Astrocyte of the cerebellum (primary cell): ENCODE results near the gene F2RL1.
"Not testable (repeated sequence)": the region's sequence is repeated elsewhere in the genome, so short reads cannot be mapped to it uniquely, and the experiment has no call there.

Experiments used
- DNase-seq: peaks from one replicate; pipeline ENCODE4 v3.0.0-alpha.2; 2011; ENCODE audit warnings: low read depth
- H3K4me3 ChIP-seq: 2 replicates; pipeline ENCODE4 v1.5.1; 2011; ENCODE audit warnings: mild to moderate bottlenecking, low read depth, low read length, moderate library complexity
- in situ Hi-C: cut with HindIII; loops from 2 replicates; pipeline ENCODE4 v1.10.0; 2017; ENCODE audit warnings: low sequenced_read_pairs
- TF ChIP-seq, protein P1 (sequence below): IDR thresholded peaks from 2 replicates; pipeline ENCODE4 v1.5.1; 2012; ENCODE audit warnings: low read length, low read depth, moderate library complexity, mild to moderate bottlenecking; ENCODE audit errors: missing control alignments

F2RL1 gene

DNA sequence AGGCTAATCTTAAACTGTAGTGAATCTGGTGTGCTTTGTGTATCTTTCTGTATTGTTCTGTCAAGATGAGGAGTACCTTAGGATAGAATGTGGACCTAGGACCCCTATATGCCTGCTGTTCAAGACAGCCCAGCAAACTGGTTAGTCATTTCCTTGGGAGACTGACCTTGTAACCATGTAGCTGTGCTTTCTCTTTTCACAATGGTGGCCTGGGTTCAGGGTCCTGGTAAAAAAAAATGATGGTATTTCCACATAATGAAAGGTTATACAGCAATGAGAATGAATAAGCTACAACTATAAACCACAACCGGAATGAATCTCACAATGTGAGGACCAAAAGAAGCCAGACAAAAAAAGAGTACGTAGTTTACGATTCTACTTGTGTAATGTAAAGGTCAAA, 36.4 kb upstream of the F2RL1 start:
- no peak overlapping the region for H3K4me3 ChIP-seq
- no peak for DNase-seq
- TF ChIP-seq, protein P1, sequence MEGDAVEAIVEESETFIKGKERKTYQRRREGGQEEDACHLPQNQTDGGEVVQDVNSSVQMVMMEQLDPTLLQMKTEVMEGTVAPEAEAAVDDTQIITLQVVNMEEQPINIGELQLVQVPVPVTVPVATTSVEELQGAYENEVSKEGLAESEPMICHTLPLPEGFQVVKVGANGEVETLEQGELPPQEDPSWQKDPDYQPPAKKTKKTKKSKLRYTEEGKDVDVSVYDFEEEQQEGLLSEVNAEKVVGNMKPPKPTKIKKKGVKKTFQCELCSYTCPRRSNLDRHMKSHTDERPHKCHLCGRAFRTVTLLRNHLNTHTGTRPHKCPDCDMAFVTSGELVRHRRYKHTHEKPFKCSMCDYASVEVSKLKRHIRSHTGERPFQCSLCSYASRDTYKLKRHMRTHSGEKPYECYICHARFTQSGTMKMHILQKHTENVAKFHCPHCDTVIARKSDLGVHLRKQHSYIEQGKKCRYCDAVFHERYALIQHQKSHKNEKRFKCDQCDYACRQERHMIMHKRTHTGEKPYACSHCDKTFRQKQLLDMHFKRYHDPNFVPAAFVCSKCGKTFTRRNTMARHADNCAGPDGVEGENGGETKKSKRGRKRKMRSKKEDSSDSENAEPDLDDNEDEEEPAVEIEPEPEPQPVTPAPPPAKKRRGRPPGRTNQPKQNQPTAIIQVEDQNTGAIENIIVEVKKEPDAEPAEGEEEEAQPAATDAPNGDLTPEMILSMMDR: no peak
- in situ Hi-C loops: no loop called here

DNA sequence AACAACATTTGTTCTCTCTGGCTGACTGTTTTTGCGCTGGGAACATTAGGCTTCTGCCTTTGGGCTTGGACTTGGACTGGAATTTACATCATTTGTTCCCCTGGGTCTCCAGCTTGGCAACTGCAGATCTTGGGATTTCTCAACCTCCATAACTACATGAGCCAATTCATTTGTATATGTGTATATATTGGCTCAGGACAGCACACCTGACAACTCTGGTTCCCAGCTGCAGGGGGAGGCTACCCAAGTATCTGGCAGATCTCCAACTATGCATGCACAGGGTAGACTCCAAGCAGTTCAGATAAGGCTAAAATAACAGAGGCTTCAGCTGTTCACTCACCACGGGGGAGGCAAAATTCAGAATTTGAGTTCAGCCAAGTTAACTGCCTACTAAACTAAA, 31.6 kb upstream of the F2RL1 start:
- DNase-seq: peak; percentile 98
- no peak overlapping the region for H3K4me3 ChIP-seq
- in situ Hi-C loops: no loop called here
- TF ChIP-seq, protein P1: no peak

DNA sequence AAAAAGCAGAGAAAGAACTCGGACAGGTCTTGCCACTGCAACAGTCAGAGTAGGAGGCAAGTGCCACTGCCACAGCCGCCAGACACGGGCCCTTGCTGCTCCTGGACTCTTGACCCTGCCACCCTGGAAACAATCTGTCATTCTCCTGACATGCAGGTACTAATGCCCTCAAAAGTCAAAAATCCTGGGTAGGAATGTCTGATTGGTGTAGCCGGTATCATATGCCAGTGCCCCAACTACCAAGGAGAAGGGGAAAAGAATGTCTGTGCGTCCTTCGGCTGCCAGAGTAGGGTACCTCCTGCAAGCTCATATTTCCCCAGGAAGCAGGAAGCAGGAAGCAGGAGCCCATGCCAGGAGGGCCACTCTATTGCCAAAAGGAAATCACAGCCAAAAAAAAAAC, 30.5 kb upstream of the F2RL1 start:
- no peak overlapping the region for H3K4me3 ChIP-seq
- DNase-seq: no peak
- TF ChIP-seq, protein P1: no peak
- in situ Hi-C loops: no loop called here

DNA sequence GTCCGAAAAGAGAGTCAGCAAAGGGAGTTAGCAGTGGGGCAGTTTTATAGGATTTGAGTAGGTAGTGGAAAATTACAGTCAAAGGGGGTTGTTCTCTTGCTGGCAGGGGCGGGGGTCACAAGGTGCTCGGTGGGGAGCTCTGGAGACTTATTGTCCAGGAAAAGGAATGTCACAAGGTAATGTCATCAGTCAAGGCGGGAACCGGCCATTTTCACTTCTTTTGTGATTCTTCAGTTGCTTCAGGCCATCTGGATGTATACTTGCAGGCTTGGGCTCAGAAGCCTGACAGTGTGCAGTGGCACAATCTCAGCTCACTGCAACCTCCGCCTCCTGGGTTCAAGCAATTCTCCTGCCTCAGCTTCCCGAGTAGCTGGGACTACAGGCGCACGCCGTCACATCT, 29.6 kb upstream of the F2RL1 start:
- in situ Hi-C loops, DNase-seq, H3K4me3 ChIP-seq: not testable (repeated sequence)

DNA sequence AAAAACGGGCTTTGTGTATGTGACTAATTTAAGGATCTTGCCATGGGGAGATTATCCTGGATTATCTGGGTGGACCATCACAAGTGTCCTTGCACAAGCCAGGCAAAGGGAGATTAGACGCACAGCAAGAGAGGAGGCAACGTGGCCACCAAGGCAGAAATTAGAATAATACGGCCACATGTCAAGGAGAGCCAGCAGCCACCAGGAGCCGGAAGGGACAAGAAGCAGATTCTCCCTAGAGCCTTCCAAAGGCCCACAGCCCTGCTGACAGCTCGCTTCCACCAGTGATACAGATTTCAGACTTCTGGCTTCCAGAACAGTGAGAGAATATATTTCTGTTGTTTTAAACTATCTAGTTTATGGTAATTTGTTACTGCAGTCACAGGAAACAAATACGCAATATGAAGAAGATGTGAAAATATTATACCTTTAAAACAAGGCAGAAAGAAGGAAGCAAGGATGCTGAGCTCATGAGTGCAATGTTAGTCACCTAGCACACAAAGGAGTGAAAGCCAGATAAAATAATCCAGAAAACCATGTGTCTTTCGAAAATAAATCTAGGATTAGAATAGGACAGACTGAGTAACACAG, 28.7 kb upstream of the F2RL1 start:
- H3K4me3 ChIP-seq: no peak overlapping the region
- TF ChIP-seq, protein P1: no peak
- no peak for DNase-seq
- in situ Hi-C loops: no loop called here

DNA sequence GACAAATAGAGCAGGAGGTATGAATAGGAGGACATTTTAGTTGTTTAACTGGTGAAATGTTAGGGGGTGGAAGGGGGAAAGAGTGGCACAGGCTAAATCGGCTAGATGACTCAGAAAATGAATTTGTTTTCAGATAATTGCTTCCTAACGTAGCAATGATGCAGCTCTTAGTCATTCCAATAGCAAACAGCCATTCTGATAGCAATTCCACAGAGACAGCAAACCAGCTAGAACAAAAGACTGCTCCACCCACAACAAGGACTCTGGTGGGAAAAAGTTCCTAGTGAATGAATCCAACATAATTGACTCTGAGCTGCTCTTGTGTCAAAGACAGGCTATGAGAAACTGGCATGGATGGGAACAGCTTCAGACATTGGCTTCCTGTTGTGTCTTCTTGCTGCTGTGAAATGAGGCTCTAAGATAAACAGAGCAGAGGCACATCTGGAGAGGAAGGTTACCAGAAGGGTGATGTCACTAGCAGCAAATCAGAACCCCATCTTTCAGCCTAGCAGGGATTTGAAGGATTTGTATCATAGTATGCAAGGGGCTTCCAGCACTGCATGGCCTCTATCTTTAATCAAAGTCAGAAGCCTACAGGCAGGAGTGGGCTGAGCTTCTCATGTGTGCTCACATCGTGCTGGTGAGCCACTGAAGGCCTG, 28.1 kb upstream of the F2RL1 start:
- peak; percentile 95 for DNase-seq
- in situ Hi-C loops: no loop called here
- H3K4me3 ChIP-seq: no peak overlapping the region
- TF ChIP-seq, protein P1: no peak

DNA sequence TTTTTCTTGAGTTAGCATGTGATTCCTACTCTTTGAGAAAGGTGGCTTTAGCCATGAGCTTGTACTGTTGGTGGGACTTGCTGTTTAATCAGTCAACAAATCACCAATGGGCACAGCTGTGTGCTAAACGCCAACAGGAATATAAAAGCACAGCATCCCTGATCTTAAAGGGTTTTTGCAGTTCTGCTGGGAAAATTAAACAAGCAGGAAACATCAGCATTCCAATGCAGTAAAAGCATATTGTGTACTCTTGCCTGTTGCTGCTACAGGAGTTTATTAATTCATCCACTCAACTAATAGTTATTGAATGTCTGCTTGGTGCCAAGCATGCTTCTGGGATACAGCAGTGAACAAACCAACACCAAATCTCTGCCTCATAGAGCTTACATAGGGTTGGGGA, 27.4 kb upstream of the F2RL1 start:
- in situ Hi-C loops: no loop called here
- DNase-seq: no peak
- no peak overlapping the region for H3K4me3 ChIP-seq
- TF ChIP-seq, protein P1: no peak
